NCI-H345 treated with DMSO at 0.1 percent for 48 hours (cell line): ENCODE data around the gene PGAM2.

Experiments used
- DNase-seq: peaks from one replicate; lab custom pipeline; 2025; ENCODE audit not compliant: unreplicated experiment; lab: John Stamatoyannopoulos, UW

PGAM2 gene

DNA sequence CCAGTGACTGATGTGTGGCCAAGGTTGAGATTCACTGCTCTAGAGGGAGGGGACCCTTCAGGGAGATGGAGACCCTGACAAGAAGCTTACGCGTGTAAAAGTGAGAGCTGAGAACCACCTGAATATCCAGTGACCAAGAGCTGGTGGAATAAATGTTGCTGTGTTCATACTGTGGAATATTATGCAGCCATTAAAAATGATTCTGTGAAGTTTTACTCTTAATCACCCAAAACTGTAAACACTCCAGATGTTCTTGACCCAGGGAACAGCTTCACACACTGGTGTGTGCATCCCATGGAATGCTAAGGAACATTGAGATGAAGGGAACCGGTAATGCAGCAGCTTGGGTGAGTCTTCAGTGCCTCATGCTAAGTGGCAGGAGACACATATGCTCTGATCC is 21.3 kb upstream of the PGAM2 start:
- no peak for DNase-seq

DNA sequence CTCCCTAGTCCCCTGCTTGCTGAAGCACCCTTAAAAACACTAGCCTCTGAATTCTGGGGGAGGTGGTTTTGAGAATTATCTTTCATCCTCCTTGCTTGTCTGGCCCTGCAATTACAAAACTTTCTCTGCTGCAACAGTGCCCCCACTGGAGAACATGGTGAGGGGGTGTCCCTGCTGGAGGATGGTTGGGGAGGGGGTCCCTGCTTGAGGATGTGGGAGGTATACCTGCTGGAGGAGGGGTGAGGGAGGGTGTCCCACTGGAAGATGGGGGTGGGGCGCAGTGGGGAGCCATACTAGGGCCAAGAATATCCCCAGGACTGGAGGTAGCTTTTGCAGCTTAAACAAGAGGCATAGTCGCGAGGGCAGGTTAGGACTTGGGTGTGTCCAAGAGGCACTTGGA is 20.2 kb upstream of the PGAM2 start:
- DNase-seq, result no peak

DNA sequence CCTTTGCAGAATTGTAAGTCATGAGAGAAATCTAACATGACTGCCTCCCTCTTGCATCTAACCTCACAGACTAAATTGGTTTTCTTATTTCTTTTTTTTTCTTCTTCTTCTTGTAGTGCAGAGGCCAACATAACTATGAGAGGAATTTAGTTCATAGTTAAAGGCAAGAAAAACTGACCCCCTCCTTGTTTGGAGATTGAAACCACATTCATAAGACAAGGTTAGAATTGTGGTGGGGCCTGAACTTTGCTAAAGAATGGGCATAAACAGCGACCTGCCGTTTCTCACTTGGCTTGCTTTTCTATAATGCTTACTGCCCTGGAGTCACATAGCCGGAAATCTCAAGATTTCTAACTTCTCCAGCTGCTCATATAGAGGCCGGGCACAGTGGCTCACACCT is 19.3 kb upstream of the PGAM2 start:
- no peak for DNase-seq

DNA sequence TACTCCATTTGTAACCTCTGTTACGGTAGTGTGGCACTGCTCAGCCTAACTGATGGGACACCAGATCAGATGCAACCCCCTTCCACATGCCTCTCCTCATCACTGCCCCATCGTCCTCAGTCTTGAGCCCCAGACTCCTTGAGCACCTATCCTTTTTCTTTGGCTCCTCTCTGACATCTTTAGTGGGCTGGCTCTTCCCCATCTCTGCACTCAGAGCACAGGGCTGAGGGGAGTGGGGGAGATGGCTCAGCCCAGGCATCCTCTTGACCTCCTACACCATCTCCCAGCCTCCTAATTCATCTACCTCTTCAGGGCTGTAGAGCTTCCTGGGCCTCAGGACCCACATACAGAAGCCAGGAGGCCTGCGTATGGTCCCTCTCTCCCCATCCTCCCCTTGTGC is 18.4 kb upstream of the PGAM2 start:
- DNase-seq, result no peak

DNA sequence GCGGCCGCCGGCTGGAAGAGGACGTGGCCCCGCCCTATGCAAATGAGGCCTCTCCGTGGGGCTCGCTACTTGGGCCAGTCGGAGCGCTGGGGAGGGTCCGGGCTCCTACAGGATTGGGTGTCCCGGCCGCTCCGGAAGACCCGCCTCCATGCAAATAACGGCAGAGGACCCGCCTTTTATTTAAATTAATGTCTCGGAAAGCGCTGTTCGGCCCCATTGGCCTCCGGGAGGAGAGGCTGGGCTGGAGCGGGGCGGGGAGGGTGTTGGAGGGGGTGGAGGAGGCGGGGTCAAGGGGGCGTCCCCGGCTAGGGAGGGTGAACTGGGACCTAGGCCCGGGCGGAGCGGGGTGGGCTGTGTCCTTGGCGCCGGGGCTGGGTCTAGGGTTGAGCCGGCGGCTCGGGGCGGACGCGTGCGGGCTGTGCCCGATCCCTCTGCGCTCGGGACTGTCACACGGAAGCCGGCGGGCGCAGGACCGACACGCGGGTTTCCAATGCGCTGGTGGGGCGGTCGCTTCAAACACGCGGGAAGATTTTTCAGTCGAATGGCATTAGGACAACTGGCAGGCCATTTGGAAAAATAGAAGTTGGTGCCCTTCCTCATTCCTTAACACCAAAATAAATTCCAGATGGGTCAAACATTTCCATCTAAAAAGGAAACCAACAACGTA is 17.3 kb upstream of the PGAM2 start:
- DNase-seq, result peak; percentile 82

DNA sequence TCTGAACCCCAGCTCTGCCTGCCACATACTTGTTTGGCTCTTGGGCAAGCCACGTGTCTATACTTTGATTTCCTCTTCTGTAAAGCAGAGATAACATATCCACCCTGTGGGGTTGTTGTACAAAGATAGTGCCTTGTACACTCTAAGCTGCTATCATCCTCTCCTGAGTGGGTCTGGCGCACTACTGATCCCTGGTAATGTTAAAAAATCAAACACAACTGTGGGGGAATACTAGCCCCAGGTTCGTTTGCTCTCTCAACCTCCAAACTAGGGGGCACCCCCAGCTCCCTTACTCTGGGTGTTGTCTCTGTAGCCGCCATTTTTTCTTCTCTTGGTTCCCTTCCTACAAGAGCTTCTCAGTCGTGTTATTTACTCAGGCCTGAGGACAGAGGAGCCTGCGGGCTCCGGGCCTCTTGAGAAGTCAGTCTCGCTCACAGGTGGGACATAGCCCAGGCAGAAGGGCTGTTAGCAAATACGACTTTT is 15.9 kb upstream of the PGAM2 start:
- no peak for DNase-seq

DNA sequence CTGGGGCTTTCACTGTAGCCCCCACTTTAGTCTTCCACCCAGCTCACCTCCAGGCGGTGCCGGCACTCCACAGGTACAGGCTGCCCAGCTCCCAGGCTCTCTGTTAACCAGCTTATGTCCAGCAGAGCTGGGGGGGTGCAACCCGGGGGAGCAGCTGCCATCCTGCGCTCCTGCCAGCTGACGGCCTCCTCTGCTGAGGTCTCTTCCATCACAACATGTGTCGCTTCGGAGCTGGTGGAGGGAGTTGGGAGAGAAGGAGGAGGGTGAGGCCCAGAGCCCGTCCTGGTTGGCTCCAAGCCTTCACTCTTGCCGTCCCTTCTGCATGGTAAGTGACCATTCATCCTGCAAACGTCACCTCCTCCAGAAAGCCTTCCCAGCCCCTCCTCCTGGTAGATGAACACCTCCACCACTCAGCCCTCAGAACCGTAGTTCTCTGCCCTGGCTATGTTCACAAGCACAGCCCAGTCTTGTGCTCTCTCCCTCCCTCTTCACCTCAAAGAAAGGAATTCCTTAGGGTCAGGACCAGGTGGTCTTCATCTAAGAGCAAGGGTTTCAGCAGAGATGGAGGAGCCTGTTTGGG is 15.4 kb upstream of the PGAM2 start:
- DNase-seq, result no peak

DNA sequence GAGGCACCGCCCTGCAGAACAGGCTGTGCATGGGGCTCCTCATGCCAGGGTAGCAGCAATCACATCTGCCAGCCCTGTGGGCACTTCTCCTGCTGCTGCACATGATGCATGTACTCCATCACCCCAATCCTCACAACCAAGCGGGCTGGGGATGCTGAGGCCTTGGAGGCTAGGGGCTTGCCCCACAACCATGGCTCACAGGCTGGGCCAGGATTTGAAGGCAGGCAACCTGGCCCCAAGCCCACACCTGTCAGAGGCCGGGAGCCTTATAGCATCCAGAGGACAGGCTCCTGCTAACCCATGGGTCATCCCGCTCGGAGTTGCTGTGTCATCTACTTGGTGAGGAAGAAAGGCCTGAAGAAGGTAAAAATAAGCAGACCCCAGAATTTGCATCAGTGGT is 14.8 kb upstream of the PGAM2 start:
- no peak for DNase-seq

DNA sequence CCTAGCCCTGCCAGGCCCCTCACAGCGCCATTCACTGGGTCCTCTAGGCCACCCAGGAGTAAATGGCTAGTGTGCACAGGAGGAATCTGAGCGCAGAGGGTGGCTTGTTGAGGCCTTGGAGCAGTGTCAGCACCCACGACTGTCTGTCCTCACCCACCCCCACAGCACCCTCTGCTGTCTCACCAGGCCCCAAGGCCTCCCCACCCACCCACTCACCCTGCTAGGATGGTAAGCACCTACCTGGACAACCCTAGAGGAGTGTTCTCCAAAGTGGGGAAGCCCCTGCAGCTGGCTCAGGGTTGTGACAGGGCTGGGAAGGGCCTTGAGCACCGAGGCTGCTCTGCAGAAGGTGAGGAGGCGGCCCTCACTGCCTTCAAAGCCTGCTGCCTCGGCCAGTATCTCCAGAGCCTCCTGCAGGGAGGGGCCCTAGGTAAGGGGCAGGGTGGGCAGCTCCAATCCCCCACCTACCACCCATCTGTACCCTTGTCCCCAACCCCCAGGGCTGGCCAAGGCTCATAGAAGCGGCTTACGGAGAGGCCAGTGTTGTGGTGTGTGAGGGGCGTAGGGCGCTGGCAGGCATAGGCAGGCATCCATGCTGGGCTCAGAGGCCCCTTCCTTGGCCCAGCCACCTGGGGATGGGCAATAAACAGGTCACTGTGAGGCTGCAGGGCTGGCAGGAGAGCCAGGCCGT is 14.1 kb upstream of the PGAM2 start:
- DNase-seq, result no peak

DNA sequence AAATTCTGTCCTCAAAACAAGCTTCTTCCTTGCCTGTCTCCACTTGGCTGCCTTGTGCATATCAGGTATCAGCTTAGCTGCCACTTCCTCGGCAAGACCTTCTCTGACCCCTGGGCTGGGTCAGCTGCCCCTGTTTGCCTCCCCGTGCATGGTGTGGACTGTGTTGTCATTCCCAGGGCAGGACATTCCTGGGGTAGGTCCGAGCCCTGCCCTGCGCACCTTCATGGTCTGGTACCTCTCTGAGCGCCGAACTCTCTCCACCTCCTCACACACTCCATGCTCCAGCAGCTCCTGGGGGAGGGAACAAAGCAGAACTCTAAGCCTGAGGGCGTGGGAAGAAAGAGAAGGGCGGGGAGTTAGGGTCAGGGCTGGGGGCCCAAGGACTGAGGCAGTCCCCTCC is 13.2 kb upstream of the PGAM2 start:
- DNase-seq, result no peak

DNA sequence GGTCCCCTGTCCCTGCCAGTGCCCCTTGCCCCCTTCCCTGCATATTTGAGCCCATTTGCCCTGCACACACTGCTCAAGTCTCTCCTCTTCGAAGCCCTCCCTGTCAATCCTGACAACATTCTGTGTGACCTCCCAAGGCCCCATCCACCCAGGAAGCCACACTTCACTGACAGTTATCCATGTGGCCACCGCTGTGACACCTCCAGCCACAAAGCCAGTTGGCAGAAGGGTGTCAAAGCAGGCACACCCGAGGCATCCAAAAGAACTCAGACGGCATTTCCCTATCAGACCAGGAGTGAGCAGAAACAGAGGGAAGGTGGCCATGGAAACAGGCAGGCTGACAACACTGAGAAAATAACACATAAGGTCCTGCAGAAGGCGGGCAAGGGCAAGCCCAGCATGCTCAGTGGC is 12.3 kb upstream of the PGAM2 start:
- DNase-seq, result no peak

DNA sequence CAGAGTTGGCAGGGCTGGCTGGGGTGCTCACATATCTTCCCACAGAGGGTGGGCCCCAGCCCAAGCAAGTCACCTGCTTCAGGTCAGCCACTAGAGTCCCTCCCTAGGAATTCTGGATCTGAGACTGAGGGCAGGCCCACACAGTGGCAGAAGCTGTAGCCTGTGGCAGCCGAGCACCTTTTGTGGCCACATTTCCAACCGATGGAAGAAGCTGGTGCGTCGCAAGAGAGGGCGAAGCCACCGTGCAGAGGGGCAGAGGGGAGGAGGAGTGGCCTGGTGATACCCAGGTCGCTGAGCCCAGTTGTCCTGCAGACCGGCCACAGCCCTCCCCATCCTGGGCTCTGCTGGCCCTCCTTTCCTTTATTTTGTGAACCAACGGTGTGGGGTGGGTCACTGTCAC is 11.7 kb upstream of the PGAM2 start:
- DNase-seq, result no peak

DNA sequence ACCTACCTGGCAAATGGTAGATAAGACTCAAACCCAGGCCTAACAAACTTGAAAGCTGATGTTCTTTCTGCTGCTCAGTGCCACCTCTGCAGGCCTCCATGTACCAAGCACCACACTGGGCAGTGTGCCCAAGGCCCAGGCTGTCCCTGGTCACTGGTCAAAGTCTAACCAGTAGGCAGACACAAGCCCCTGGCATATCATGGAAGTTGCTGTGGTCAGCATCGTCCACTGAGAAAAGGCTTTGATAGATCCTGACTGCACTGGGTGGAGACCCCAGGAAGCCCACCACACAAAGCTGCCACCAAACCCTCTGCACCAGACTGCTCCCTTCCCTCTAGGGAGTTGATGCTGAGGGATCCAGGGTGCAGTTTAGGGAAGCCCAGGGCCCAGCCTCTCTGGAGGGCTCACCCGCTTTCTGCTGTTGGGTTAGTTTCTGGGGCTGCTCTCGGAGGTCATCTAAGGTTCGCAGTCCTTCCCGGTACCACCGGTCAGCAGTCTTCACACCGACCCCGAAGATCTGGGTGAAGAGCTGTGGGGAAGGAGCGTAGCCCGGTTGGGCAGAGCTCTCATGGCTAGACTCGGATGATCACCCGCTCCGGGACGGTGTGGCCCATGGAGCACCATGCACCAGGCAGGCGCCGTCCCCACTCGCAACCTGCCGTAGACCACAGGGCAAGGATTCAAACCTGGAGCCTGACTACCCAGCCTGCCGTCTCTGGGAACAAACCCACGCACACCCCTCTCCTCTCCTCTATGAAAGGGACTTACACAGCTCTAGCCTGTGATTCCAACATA is 10.9 kb upstream of the PGAM2 start:
- DNase-seq, result no peak

DNA sequence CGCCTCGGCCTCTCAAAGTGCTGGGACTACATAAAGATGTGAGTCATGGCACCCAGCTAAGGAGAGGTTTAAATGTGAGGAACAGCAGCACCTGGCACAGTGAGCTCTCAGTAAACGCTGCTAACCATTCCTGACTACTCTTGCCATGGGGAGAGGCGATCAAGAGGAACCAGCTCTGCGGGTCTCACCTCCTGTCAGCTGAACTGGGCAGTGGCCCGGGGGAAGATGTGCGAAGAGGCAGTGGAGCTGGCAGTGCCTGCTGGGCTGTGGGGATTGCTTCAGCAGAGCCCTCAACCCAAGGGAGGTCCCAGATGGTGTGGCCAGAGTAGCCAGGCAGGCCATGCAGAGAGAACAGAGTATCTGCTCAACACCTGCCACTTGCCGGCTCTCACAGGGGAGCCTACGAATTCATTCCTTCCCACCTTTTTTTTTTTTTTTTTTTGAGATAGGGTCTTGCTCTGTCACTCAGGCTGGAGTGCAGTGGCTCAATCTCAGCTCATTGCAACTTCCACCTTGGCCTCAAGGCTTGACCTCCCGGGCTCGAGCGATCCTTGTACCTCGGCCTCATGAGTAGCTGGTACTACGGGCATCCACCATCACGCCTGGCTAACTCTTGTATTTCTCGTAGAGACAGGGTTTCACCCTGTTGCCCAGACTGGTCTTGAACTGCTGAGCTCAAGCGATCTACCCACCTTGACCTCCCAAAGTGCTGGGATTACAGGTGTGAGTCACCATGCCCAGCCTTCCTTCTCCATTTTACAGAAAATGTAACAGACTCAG is 10.1 kb upstream of the PGAM2 start:
- DNase-seq, result no peak

DNA sequence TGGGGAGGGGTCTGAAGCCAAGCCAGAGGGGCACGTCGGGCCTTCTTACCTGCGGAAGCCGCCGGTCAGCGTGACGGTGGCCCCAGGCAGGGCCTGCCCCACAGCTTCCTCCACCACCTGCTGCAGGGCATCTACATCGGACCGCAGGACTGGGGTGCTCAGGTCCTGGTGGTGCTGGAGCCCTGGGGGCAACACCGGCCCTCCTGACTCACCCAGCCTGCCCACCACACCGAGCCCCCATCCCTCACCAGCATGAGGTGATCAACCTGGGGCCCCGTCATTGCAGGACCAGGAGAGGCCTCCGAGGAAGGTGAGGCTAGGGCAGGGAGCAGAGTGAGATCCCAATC is 9.0 kb upstream of the PGAM2 start:
- DNase-seq, result no peak

DNA sequence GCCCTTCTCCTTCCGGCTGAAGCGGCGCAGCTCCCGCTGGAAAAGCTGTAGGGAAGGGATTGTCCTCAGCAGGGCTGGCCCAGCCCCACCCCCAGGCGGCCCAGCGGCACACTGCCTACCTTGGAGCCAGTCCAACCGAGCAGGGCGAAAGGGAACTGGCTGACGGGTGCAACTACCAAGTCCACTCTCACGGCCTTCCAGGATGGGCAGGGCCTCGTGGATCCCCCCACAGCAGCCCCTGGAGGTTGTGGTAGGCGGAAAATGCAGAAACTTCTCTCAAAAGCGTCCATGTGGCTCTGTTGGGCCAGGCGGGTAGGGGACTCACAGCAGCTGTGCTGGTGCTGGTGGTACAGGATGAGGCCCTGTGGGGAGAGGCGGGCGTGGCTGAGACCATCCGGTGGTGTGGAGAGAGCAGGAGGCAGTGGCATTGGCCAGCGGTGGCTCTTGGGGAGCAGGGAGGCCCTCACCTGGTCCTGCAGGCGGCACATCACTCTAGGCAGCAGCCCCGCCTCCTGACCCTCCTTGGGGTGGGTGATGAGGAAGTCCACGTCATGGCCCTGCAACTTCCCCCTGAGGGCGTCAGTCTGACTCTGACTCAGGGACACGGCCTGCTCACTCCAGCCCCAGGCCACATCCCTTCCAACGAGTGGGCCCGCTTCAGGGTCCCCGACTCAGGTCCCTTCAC is 8.4 kb upstream of the PGAM2 start:
- DNase-seq, result no peak

DNA sequence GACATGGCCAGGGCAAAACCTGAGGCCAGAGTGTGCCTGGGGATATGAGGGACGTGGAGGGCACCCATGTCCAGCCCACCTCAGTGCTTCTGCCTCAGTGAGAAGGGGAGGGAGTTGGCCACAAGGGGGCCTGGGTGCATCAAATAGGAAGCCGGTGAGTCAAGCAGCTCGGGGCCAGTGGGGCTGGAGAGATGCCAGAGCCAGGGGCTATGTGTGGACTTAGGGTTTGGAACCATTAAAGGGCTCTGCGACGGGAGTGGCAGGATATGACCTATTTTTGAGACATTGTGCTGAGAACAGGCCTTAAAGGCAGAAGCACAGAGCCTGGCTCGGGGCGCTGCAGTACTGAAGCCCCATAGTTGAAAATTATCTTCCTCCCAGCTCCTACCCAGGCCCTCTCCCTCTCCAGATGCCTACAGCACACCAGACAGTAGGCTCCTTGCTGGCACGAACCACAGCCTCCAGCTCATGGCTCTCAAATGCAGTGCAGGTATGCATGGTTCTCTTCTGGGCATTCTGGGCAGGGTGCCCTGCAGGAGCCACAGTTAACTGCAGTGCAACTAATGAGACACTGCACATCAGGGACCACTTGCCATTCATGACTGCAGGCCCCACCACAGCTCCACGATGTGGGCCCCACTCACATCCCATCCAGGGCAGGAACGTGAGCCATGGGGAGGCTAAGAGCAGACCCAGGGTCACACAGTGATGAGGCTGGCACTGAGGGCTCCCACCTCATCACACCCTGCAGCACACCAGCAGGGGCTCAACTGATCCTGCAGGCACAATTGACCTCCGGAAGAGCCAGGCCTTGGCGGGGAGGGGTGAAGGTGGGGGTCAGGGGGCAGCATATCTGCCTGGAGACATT is 7.2 kb upstream of the PGAM2 start:
- DNase-seq, result peak; percentile 18

DNA sequence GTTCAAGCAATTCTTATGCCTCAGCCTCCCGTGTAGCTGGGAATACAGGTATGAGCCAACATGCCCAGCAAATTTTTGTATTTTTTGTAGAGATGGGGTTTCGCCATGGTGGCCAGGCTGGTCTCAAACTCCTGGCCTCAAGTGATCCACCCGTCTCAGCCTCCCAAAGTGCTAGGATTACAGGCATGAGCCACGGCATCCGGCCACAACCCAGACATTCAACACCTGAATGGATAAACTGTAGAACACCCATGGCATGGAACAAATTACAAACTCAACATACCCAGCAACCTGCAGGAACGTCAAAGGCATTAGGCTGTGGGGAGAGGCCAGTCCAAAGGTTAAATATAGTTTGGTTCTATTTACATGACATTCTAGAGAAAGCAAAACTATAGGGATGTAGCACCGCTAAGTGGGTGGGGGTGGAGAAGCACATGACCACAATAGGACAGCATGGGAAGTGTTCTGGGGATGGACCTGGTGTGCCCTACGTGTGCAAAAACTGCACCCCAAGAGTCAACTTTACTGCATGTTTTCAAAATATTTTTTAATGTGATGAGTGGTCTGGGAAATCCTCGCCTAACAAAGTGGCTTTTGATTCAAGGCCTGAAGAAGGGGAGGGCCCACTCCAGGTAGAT is 6.5 kb upstream of the PGAM2 start:
- no peak for DNase-seq

DNA sequence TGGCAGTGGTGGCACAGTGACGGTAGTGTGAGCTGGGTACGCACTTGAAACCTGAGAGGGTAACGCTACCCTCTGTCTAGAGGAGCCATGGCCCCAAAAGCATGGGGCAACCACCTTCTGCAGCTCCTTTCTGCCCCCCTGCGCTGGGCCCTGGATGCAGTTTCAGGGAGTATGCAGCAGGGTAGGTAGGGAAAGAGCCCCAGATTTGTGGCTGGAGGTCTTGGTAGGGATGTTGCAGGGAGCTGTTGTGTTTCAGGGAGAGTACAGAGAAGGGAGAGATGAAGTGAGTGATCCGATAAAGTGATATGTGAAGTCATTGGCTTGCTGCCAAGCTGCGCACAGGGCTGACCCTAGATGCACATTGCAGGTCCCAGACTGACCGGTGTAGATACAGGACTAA is 2.7 kb upstream of the PGAM2 start:
- no peak for DNase-seq
